B cell (primary cell): Measurements from ENCODE around the gene TVP23C. TPM values are rescaled to one million over a fixed set of nuclear protein-coding genes. Genes with fewer than 3 reads are reported as not detected.
"Not testable (repeated sequence)": the region's sequence is repeated elsewhere in the genome, so short reads cannot be mapped to it uniquely, and the experiment has no call there.

Experiments
- ATAC-seq: fragments of 200-7000 bp; cut with Tn5 transposase; one replicate; pipeline ENCODE4 v1.10.0; 2021; ENCODE audit warnings: low read depth, mild to moderate bottlenecking, moderate number of reproducible peaks, moderate library complexity
- CTCF ChIA-PET: fragments of 350-600 bp; sonication (Branson Sonifier 250); formaldehyde crosslinking; loops from one replicate; lab custom pipeline; 2021; ENCODE audit warnings: antibody characterized with exemption, inconsistent platforms; lab: Charles Lee
- POLR2A ChIA-PET: fragments of 350-600 bp; sonication (Branson Sonifier 250); formaldehyde crosslinking; loops from one replicate; lab custom pipeline; 2021; ENCODE audit warnings: antibody characterized with exemption; lab: Charles Lee
- DNase-seq: peaks from one replicate; pipeline ENCODE4 v3.0.0; 2013
- H2AFZ ChIP-seq: 2 replicates; pipeline ENCODE4 v1.6.1; 2012; ENCODE audit warnings: mild to moderate bottlenecking, low read depth, low read length; ENCODE audit not compliant: insufficient read depth, poor library complexity, severe bottlenecking
- H3K27ac ChIP-seq, 2 donors: 1 replicate in 1 of 2; 2 replicates in 1 of 2; pipeline ENCODE4 v1.5.1; 2012 to 2013; ENCODE audit warnings: low read length in 2 of 2, mild to moderate bottlenecking in 2 of 2, moderate library complexity in 1 of 2
- H3K27me3 ChIP-seq, 4 experiments: fragments of 200-600 bp in 1 of 4; sonication (generic) in 1 of 4; replicated peaks in 1 of 4; 1 replicate in 2 of 4; 2 replicates in 2 of 4; pipeline versions ENCODE4 v1.6.1 to v1.7.0; 2013 to 2016; ENCODE audit warnings: low read length in 3 of 4, mild to moderate bottlenecking in 2 of 4, mixed read lengths in 1 of 4, moderate library complexity in 1 of 4; ENCODE audit not compliant: insufficient read depth in 4 of 4, control insufficient read depth in 3 of 4; ENCODE audit errors: control extremely low read depth in 1 of 4
- H3K36me3 ChIP-seq, 2 experiments: replicated peaks in 1 of 2; 1 replicate in 1 of 2; 2 replicates in 1 of 2; pipeline versions ENCODE4 v1.6.1 to v1.7.1; 2013; ENCODE audit warnings: low read length in 1 of 2; ENCODE audit not compliant: insufficient read depth in 2 of 2, control insufficient read depth in 1 of 2; ENCODE audit errors: control extremely low read depth in 1 of 2, extremely low read depth in 1 of 2
- H3K4me1 ChIP-seq, 2 donors: fragments of 200-600 bp in 1 of 2; sonication (generic) in 1 of 2; 1 replicate in 1 of 2; 2 replicates in 1 of 2; pipeline versions ENCODE4 v1.5.1 to v1.6.1; 2013 to 2017; ENCODE audit warnings: low read length in 2 of 2; ENCODE audit not compliant: control insufficient read depth in 2 of 2, insufficient read depth in 2 of 2
- H3K4me2 ChIP-seq: replicated peaks from 2 replicates; pipeline ENCODE3; 2012; ENCODE audit warnings: mild to moderate bottlenecking, low read depth, low read length; ENCODE audit not compliant: poor library complexity, severe bottlenecking
- H3K4me3 ChIP-seq, 5 experiments: fragments of 200-600 bp in 1 of 5; sonication (generic) in 1 of 5; 1 replicate in 3 of 5; 2 replicates in 2 of 5; pipeline versions ENCODE4 v1.5.1 to v1.7.0; 2011 to 2016; ENCODE audit warnings: low read length in 4 of 5, mild to moderate bottlenecking in 4 of 5, low read depth in 2 of 5, control low read depth in 1 of 5, moderate library complexity in 1 of 5; ENCODE audit not compliant: insufficient read depth in 1 of 5; ENCODE audit errors: control extremely low read depth in 1 of 5, extremely low read depth in 1 of 5
- H3K79me2 ChIP-seq: fragments of 200-600 bp; sonication (generic); one replicate; pipeline ENCODE4 v1.6.0; 2016; ENCODE audit warnings: low read length; ENCODE audit not compliant: control insufficient read depth, insufficient read depth
- H3K9ac ChIP-seq: fragments of 200-600 bp; sonication (generic); 2 replicates; pipeline ENCODE4 v1.6.1; 2017; ENCODE audit warnings: mild to moderate bottlenecking, low read length, moderate library complexity
- H3K9me3 ChIP-seq, 3 donors: one replicate each; pipeline versions ENCODE4 v1.6.1 to v1.7.1; 2013; ENCODE audit warnings: low read length in 2 of 3; ENCODE audit not compliant: control insufficient read depth in 2 of 3, insufficient read depth in 1 of 3; ENCODE audit errors: control extremely low read depth in 1 of 3
- H4K20me1 ChIP-seq: 2 replicates; pipeline ENCODE4 v1.6.0; 2012; ENCODE audit warnings: mild to moderate bottlenecking, low read length; ENCODE audit not compliant: insufficient read depth, control insufficient read depth, poor library complexity, severe bottlenecking
- H3K27ac Mint-ChIP-seq: one replicate; pipeline ENCODE4 v1.8.0; 2021; ENCODE audit warnings: mixed read lengths
- H3K27me3 Mint-ChIP-seq: one replicate; pipeline ENCODE4 v1.8.0; 2021; ENCODE audit warnings: mixed read lengths
- H3K4me1 Mint-ChIP-seq: one replicate; pipeline ENCODE4 v1.8.0; 2021; ENCODE audit warnings: mixed read lengths
- H3K4me3 Mint-ChIP-seq: one replicate; pipeline ENCODE4 v1.8.0; 2021; ENCODE audit warnings: mixed read lengths
- H3K9me3 Mint-ChIP-seq: one replicate; pipeline ENCODE4 v1.8.0; 2022; ENCODE audit warnings: mixed read lengths; ENCODE audit not compliant: insufficient read depth
- WGBS: methylation state at CpG from one replicate; pipeline ENCODE4 v1.1.5; 2013; ENCODE audit warnings: missing lambda C conversion rate; ENCODE audit not compliant: insufficient coverage; 5-methylcytosine and 5-hydroxymethylcytosine counted together
- intact Hi-C: fragments of 100-400 bp; cut with micrococcal nuclease; formaldehyde crosslinking; loops from one replicate; pipeline ENCODE4 v1.10.0; 2022
- polyA plus RNA-seq: library from polyadenylated mRNA; depleted of rRNA; stranded (reverse); fragments of >200 nt; gene quantifications from 2 replicates; pipeline ENCODE4 v1.2.3, GENCODE V29; 2012
- total RNA-seq, 2 donors: library from RNA; stranded (reverse); fragments of 120-200 nt in 1 of 2; gene quantifications; 1 replicate in 1 of 2; 2 replicates in 1 of 2; pipeline versions ENCODE4 v1.2.3 to v1.2.4, GENCODE V29; 2013 to 2022
- TF ChIP-seq, protein P1 (sequence below): fragments of 200-600 bp; IDR thresholded peaks from one replicate; pipeline ENCODE4 v1.8.0; 2022; ENCODE audit warnings: antibody characterized with exemption, mild to moderate bottlenecking

Gene TVP23C
- total and polyA plus RNA-seq, 2 donors (not counting 1 experiment from before 2014, with no cell fraction given), result 8.6 to 30.9 TPM

DNA sequence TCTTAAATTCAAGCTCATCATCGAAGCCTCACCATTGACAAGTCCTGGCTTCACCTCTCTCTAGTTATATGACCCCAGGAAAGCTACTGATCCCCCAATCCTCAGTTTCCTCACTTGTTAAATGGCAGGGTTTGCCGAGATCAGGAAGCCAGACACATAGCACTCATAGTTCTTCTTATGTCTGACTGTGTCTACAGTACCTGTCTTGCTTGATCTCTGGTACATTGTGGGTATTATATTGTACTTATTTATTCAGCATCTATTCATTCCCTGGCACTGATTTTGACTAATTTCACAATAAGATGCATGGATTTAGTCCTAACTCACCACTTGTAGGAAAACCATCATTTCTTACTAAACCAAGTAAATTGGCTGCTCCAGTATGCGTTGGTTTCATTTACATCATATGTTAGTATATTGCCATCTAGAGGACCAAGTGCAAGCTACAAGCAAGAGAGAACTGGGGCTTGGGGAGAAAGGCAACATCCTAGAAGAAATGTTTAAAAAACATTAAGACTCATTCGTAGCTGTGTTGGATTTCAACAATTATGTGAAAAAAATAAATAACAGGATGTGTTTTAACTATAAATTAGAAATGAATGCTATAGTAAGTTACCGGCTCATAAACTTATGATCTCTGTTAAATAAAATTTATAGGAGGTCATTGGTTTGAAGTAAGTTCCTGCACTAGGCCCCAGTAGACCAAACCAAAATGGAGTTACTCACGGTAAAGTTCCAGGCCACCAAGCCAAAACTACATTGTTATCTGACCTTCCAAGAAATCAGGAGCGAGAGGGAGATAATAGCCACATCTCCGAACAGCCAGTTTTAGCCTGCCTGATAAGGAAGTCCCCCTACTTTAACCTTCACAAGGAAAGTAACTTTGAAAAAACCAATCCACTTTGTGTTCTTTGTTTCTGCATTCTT, 36.7 kb downstream of the TVP23C start:
- POLR2A ChIA-PET, H3K27ac ChIP-seq, H2AFZ ChIP-seq, H3K4me1 Mint-ChIP-seq, H3K36me3 ChIP-seq, H3K4me3 Mint-ChIP-seq, ATAC-seq, H3K4me3 ChIP-seq, CTCF ChIA-PET, H3K27ac Mint-ChIP-seq, H3K27me3 ChIP-seq, H3K9me3 Mint-ChIP-seq, H3K4me1 ChIP-seq, H4K20me1 ChIP-seq, H3K9ac ChIP-seq, intact Hi-C loops, H3K4me2 ChIP-seq, H3K79me2 ChIP-seq, H3K9me3 ChIP-seq, H3K27me3 Mint-ChIP-seq: not testable (repeated sequence)
- TF ChIP-seq, protein P1, sequence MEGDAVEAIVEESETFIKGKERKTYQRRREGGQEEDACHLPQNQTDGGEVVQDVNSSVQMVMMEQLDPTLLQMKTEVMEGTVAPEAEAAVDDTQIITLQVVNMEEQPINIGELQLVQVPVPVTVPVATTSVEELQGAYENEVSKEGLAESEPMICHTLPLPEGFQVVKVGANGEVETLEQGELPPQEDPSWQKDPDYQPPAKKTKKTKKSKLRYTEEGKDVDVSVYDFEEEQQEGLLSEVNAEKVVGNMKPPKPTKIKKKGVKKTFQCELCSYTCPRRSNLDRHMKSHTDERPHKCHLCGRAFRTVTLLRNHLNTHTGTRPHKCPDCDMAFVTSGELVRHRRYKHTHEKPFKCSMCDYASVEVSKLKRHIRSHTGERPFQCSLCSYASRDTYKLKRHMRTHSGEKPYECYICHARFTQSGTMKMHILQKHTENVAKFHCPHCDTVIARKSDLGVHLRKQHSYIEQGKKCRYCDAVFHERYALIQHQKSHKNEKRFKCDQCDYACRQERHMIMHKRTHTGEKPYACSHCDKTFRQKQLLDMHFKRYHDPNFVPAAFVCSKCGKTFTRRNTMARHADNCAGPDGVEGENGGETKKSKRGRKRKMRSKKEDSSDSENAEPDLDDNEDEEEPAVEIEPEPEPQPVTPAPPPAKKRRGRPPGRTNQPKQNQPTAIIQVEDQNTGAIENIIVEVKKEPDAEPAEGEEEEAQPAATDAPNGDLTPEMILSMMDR, result peak; percentile 58
- peak; percentile 23 for DNase-seq
- WGBS, result no CpG with 5 or more reads among the region's 8 CpGs

GRCh38 chr17:15524990-15525985, 38.0 kb downstream of the TVP23C start:
- intact Hi-C loops, H3K79me2 ChIP-seq, DNase-seq, H2AFZ ChIP-seq, H3K27me3 Mint-ChIP-seq, H3K27me3 ChIP-seq, H3K36me3 ChIP-seq, POLR2A ChIA-PET, H3K4me1 ChIP-seq, H3K27ac Mint-ChIP-seq, H3K27ac ChIP-seq, H3K9ac ChIP-seq, CTCF ChIA-PET, H3K4me3 ChIP-seq, H3K9me3 Mint-ChIP-seq, H3K4me2 ChIP-seq, ATAC-seq, H3K9me3 ChIP-seq, H3K4me1 Mint-ChIP-seq, H3K4me3 Mint-ChIP-seq, H4K20me1 ChIP-seq: not testable (repeated sequence)
- WGBS, result no CpG with 5 or more reads among the region's 12 CpGs
